ENCODE measurements around the gene PPP1R26.

- no peak for TF ChIP-seq CTCF (IDR thresholded peaks at IDR 0.05; ENCODE audit: low read depth, low read length)
- no peak for TF ChIP-seq MAX (IDR thresholded peaks at IDR 0.05; ENCODE audit: low read depth, low read length)
These were observed 46.6 kb downstream of the PPP1R26 start for GRCh38 chr9:135526089-135526729.

Measured in NB4 (cell line).